Measurements from ENCODE around the gene SLC46A2.

GRCh38 chr9:112880650-112881049, 10.0 kb downstream of the SLC46A2 start:
- TF ChIP-seq, protein P1, sequence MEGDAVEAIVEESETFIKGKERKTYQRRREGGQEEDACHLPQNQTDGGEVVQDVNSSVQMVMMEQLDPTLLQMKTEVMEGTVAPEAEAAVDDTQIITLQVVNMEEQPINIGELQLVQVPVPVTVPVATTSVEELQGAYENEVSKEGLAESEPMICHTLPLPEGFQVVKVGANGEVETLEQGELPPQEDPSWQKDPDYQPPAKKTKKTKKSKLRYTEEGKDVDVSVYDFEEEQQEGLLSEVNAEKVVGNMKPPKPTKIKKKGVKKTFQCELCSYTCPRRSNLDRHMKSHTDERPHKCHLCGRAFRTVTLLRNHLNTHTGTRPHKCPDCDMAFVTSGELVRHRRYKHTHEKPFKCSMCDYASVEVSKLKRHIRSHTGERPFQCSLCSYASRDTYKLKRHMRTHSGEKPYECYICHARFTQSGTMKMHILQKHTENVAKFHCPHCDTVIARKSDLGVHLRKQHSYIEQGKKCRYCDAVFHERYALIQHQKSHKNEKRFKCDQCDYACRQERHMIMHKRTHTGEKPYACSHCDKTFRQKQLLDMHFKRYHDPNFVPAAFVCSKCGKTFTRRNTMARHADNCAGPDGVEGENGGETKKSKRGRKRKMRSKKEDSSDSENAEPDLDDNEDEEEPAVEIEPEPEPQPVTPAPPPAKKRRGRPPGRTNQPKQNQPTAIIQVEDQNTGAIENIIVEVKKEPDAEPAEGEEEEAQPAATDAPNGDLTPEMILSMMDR (conservative IDR thresholded peaks at IDR 0.05; ENCODE audit: low read length): no peak
- TF ChIP-seq EZH2phosphoT487 (IDR thresholded peaks at IDR 0.05; ENCODE audit: borderline replicate concordance, low read depth, low read length): no peak

All from OCI-LY7 (cell line).